CD4-positive, alpha-beta T cell treated with Interleukin-10 for 1 hour (primary cell): Measurements from ENCODE around the gene ADAMTS6.

ENCODE experiments used
- DNase-seq: peaks from one replicate; pipeline ENCODE4 v3.0.0-alpha.2; 2020

ADAMTS6 gene

DNA sequence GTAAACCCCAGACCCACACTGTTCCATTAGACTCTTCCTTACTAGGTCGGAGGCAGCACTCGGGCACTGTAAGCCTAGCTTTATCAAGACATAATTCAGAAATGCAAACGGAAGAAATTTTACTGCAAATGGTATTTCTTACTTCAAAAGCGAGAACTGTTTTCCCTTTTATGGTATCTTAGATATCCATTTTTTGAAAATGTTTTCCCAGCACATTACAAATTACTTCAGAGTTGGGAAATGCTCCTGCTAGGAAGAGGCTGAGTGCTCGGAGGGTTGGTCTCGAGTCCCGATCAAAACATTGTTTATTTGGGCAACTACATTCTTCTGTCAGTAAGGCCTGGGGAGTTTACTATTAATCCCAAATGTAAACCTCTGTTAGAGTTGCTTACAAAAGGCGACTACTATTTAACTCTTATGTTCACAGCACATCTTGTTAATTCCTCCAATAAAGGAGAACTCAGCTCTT, 380.1 kb downstream of the ADAMTS6 start:
- no peak for DNase-seq

GRCh38 chr5:65100911-65101631, 380.6 kb downstream of the ADAMTS6 start:
- DNase-seq: peak; percentile 31
